Brain pericyte (primary cell): Measurements from ENCODE around the gene LRP8.

Source experiments
- DNase-seq: peaks from one replicate; pipeline ENCODE4 v3.0.0-alpha.2; 2012; ENCODE audit warnings: low read depth, low spot score

Gene LRP8

GRCh38 chr1:53328009-53328461 lies at the start of gene LRP8:
LRP8 (minus strand) TSS chr1:53328070; CDS start chr1:53327912, 158 bp downstream.
- no peak for DNase-seq

GRCh38 chr1:53377438-53377841 lies 49.6 kb upstream of the LRP8 start:
- no peak for DNase-seq

- no peak for DNase-seq
Observed at GRCh38 chr1:53376742-53377437, 49.0 kb upstream of the LRP8 start.

GRCh38 chr1:53376041-53376461 lies 48.2 kb upstream of the LRP8 start:
- no peak for DNase-seq

GRCh38 chr1:53375440-53375839 lies 47.6 kb upstream of the LRP8 start:
- no peak for DNase-seq

GRCh38 chr1:53373246-53373645 lies 45.4 kb upstream of the LRP8 start:
- DNase-seq: no peak

- no peak for DNase-seq
Observed at GRCh38 chr1:53372501-53372951, 44.7 kb upstream of the LRP8 start.

- no peak for DNase-seq
Observed at GRCh38 chr1:53371851-53372250, 44.0 kb upstream of the LRP8 start.

GRCh38 chr1:53371121-53371666 lies 43.3 kb upstream of the LRP8 start:
- DNase-seq: no peak

GRCh38 chr1:53370369-53370961 lies 42.6 kb upstream of the LRP8 start:
- DNase-seq: no peak

- DNase-seq: no peak
Observed at GRCh38 chr1:53369761-53370160, 41.9 kb upstream of the LRP8 start.

GRCh38 chr1:53369034-53369750 lies 41.3 kb upstream of the LRP8 start:
- DNase-seq: no peak

- DNase-seq: no peak
Observed at GRCh38 chr1:53368314-53369033, 40.6 kb upstream of the LRP8 start.

GRCh38 chr1:53367503-53368313 lies 39.8 kb upstream of the LRP8 start:
- no peak for DNase-seq

GRCh38 chr1:53366901-53367502 lies 39.1 kb upstream of the LRP8 start:
- DNase-seq: no peak

GRCh38 chr1:53365437-53366063 lies 37.7 kb upstream of the LRP8 start:
- no peak for DNase-seq

GRCh38 chr1:53362851-53363642 lies 35.2 kb upstream of the LRP8 start:
- no peak for DNase-seq

GRCh38 chr1:53362270-53362669 lies 34.4 kb upstream of the LRP8 start:
- no peak for DNase-seq

GRCh38 chr1:53361541-53361961 lies 33.7 kb upstream of the LRP8 start:
- DNase-seq: no peak
